ENCODE measurements around the gene TIMP3. TPM values are rescaled to one million over a fixed set of nuclear protein-coding genes. Genes with fewer than 3 reads are reported as not detected.

TIMP3 gene
- total RNA-seq, 3 donors from 2014 or later = 269 to 1,246 (median 290) TPM

- TF ChIP-seq POLR2A (IDR thresholded peaks at IDR 0.05) (no peak), CTCF (IDR thresholded peaks at IDR 0.05) (no peak), POLR2AphosphoS5 (IDR thresholded peaks at IDR 0.05) (peak; percentile 20 to 83 (median 66))
Measured at GRCh38 chr22:32852395-32853251, 51.1 kb downstream of the TIMP3 start.

DNA sequence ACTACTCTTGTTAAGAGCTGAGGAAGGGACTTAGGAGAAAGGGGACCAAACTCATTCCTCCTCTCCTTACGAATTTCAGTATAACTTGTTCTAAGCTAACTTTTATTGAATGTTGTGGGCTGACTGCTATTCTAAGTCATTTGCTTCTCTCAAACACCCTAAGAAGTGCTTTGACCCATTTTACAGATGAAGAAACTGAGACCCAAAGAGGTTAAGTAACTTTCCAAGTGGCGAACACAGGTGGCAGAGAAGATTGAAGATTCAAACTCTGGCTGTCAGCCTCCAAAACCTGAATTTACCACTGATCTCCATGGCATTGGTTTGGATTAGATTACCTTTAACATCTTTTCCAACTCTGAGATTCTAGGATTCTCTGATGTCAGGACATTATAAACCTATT is 52.2 kb downstream of the TIMP3 start:
- peak overlapping the region in 1 of 2 donors; percentile 94 for H3K27ac ChIP-seq
- H3K4me3 ChIP-seq = no peak overlapping the region
- intact Hi-C loops (cut with DNase I; ENCODE audit: low total_unique reads) = no loop called here
- no peak for DNase-seq (ENCODE audit: low spot score in 2 of 2)
- H3K9me3 ChIP-seq = no peaks in the 10 kb centered on the region
- peaks cover 0 to 7% of the 10 kb centered on the region in 2 donors for H3K27me3 ChIP-seq
- no peak for TF ChIP-seq POLR2A (IDR thresholded peaks at IDR 0.05)
- TF ChIP-seq CTCF (IDR thresholded peaks at IDR 0.05) = no peak
- no peak for TF ChIP-seq POLR2AphosphoS5 (IDR thresholded peaks at IDR 0.05)
- peaks cover 13 to 17% of the 10 kb centered on the region in 2 donors for H3K4me1 ChIP-seq
- H3K36me3 ChIP-seq = no peaks in the 10 kb centered on the region

More at GRCh38 chr22:32852395-32853251, 51.1 kb downstream of the TIMP3 start:
- DNase-seq (ENCODE audit: low spot score in 2 of 2) = no peak
- Histone ChIP-seq H3K4me1 (peaks cover 13 to 17% of the 10 kb centered on the region in 2 donors), H3K27ac (peak overlapping the region; percentile 75 to 94), H3K27me3 (peaks cover 0 to 7% of the 10 kb centered on the region in 2 donors), H3K4me3 (no peak overlapping the region), H3K36me3 (no peaks in the 10 kb centered on the region), H3K9me3 (no peaks in the 10 kb centered on the region)
- intact Hi-C loops (cut with DNase I; ENCODE audit: low total_unique reads) = no loop called here

- DNase-seq (ENCODE audit: low spot score in 2 of 2) = no peak
Measured at GRCh38 chr22:32854351-32854804, 52.9 kb downstream of the TIMP3 start.

DNA sequence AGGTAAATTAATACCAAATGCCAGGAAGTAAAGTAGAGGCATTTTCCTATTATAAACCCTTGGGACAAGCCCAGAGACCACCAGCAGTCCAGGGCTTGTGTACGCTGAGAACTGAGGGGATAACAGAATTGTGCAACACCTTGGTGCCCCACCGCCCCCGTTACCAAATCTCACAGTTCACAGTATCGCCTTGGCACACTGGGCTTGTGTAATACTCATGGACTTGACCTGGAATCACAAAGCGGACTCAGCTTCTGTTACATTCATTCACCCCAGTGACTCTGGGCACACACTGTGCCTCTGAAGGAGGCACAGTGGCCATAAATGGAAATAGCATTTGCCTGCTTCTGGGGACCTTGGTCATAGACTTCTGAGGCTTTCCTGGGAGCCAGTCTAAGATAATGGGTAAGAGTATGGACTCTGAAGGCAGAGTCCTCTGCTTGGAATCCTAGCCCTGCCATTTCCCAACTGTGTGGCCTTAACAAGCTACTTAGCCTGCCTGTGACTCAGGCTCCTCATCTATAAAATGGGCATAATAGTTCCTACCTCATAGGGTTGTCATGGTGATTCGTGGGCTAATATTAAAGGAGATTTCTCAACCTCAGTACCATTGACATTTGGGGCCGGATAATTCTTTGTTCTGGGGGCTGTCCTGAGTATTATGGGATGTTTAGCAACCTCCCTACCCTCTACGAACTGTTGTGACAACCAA is 53.7 kb downstream of the TIMP3 start:
- no peak for DNase-seq (ENCODE audit: low spot score in 2 of 2)
- H3K9me3 ChIP-seq = no peaks in the 10 kb centered on the region
- peak overlapping the region in 1 of 2 donors; percentile 94 for H3K27ac ChIP-seq
- intact Hi-C loops (cut with DNase I; ENCODE audit: low total_unique reads) = no loop called here
- TF ChIP-seq POLR2AphosphoS5 (IDR thresholded peaks at IDR 0.05) (peak; percentile 12 to 43 (median 20)), POLR2A (IDR thresholded peaks at IDR 0.05) (no peak), CTCF (IDR thresholded peaks at IDR 0.05) (no peak)
- peaks cover 0 to 7% of the 10 kb centered on the region in 2 donors for H3K27me3 ChIP-seq
- no peak overlapping the region for H3K4me3 ChIP-seq
- peaks cover 8 to 17% of the 10 kb centered on the region in 2 donors for H3K4me1 ChIP-seq
- no peaks in the 10 kb centered on the region for H3K36me3 ChIP-seq

More at GRCh38 chr22:32854351-32854804, 52.9 kb downstream of the TIMP3 start:
- H3K27me3 ChIP-seq = peaks cover 0 to 7% of the 10 kb centered on the region in 2 donors
- TF ChIP-seq POLR2AphosphoS5 (IDR thresholded peaks at IDR 0.05) (no peak), POLR2A (IDR thresholded peaks at IDR 0.05) (no peak), CTCF (IDR thresholded peaks at IDR 0.05) (no peak)
- H3K27ac ChIP-seq = peak overlapping the region in 1 of 2 donors; percentile 94
- intact Hi-C loops (cut with DNase I; ENCODE audit: low total_unique reads) = no loop called here
- H3K4me3 ChIP-seq = no peak overlapping the region
- no peaks in the 10 kb centered on the region for H3K9me3 ChIP-seq
- peaks cover 10 to 17% of the 10 kb centered on the region in 2 donors for H3K4me1 ChIP-seq
- no peaks in the 10 kb centered on the region for H3K36me3 ChIP-seq

Data from breast epithelium (tissue), 4 donors.